Gastrocnemius medialis (tissue), 4 donors: Measurements from ENCODE around the gene CYP20A1. TPM values are rescaled to one million over a fixed set of nuclear protein-coding genes. Genes with fewer than 3 reads are reported as not detected.

ENCODE experiments used
- ATAC-seq, 2 donors: fragments of 150-250 bp; one replicate each; pipeline ENCODE4 v1.9.1; 2016
- DNase-seq, 2 donors: peaks; one replicate each; pipeline ENCODE4 v3.0.0-alpha.2; 2019
- H3K27ac ChIP-seq, 4 donors: fragments of 200-600 bp; sonication (generic); 1 replicate in 1 of 4; 2 replicates in 3 of 4; pipeline ENCODE4 v1.5.1; 2016 to 2018; ENCODE audit warnings: mild to moderate bottlenecking in 2 of 4, moderate library complexity in 1 of 4
- H3K27me3 ChIP-seq, 3 donors: fragments of 200-600 bp; sonication (generic) in 2 of 3; 1 replicate in 1 of 3; 2 replicates in 2 of 3; pipeline versions ENCODE4 v1.5.1 to v1.6.0; 2016 to 2019; ENCODE audit warnings: mild to moderate bottlenecking in 1 of 3, moderate library complexity in 1 of 3
- H3K36me3 ChIP-seq, 2 donors: fragments of 200-600 bp; sonication (generic) in 1 of 2; one replicate each; pipeline ENCODE4 v1.5.1; 2017 to 2018
- H3K4me1 ChIP-seq, 2 donors: fragments of 200-600 bp; sonication (generic) in 1 of 2; one replicate each; pipeline ENCODE4 v1.5.1; 2016 to 2017; ENCODE audit warnings: mild to moderate bottlenecking in 2 of 2
- H3K4me3 ChIP-seq, 4 donors: fragments of 200-600 bp; sonication (generic) in 3 of 4; 1 replicate in 1 of 4; 2 replicates in 3 of 4; pipeline ENCODE4 v1.5.1; 2016 to 2019; ENCODE audit warnings: mild to moderate bottlenecking in 2 of 4
- H3K9me3 ChIP-seq, 3 donors: fragments of 200-600 bp; sonication (generic) in 2 of 3; 1 replicate in 1 of 3; 2 replicates in 2 of 3; pipeline ENCODE4 v1.5.1; 2016 to 2019
- POLR2A ChIP-seq, 2 donors: fragments of 450-650 bp; IDR thresholded peaks; one replicate each; pipeline ENCODE4 v1.6.1; 2017; ENCODE audit warnings: antibody characterized with exemption in 2 of 2, mild to moderate bottlenecking in 2 of 2, moderate library complexity in 2 of 2
- in situ Hi-C, 4 donors: fragments of 200-750 bp; cut with MboI; loops; one replicate each; pipeline versions ENCODE4 v1.15.0 to v1.8.0; 2017; ENCODE audit warnings: low sequenced_read_pairs in 4 of 4
- intact Hi-C: fragments of 100-400 bp; cut with DNase I; formaldehyde crosslinking; loops from one replicate; pipeline ENCODE4 v1.15.1; 2023; ENCODE audit warnings: low total_unique reads
- total RNA-seq, 4 donors: library from RNA; depleted of rRNA; stranded (reverse); fragments of >200 nt; gene quantifications; one replicate each; pipeline versions ENCODE4 v1.1.0 to v1.2.3, GENCODE V29; 2016
- TF ChIP-seq, protein P1 (sequence below), 5 experiments: fragments of 450-650 bp in 3 of 5; fragments of 200-600 bp in 2 of 5; sonication (generic) in 2 of 5; IDR thresholded peaks in 4 of 5; conservative IDR thresholded peaks in 1 of 5; 1 replicate in 4 of 5; 2 replicates in 1 of 5; pipeline ENCODE4 v1.5.1; 2016 to 2019; ENCODE audit warnings: antibody characterized with exemption in 5 of 5, mild to moderate bottlenecking in 3 of 5, moderate library complexity in 3 of 5

CYP20A1 gene
- total RNA-seq, 4 donors from 2014 or later: 12.4 to 24.4 (median 17.7) TPM

DNA sequence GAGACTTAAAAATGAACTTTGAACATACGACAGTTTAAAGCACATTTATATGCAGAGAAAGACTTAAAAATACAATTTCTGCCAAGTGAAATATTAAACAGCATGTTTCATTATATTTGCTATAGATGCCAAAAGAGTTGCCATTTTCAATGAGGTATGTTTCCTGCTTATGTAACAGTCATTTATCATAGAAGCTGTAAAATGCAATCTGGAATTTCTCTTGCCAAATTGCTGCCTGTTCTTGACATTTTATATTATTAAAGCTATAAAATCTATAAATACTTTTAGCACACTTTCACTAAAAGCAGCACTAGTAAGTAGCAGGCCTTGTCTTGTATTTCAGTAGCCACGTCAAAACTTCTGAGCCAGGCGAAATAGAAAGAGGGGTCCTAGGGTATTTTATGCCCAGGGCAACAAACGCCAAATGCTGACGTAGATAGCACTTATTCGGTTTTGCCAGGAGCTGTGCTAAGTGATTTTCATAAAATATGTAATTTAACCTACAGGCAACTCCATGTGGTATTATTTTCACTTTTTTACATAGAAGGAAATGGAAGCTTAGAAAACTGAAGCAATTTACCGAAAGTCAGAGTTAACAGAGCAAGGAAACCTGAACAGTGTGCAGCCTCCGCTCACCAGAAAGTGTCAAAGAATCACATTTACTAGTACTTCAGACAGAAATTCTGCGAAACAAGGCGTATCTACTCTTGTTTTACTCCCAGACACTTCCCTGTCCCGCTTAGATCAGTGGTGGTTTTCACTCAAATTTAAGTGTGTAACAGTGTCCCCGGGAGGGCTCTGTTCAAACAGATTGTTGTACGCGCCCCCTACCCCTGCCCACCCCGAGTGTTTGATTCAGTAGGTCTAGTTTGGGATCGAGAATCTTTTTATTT lies 1.2 kb upstream of the CYP20A1 start:
- peaks cover 12 to 16% of the 10 kb centered on the region in 2 donors for H3K4me1 ChIP-seq
- H3K4me3 ChIP-seq: peak overlapping the region; percentile 79 to 97 (median 81)
- in situ Hi-C loops: loop anchor here in 2 of 4 donors (25.0 kb wide), 1 partner anchor 575 kb away; no protein-coding TSS in a partner anchor
- no peaks in the 10 kb centered on the region for H3K36me3 ChIP-seq
- intact Hi-C loops: loop anchor here (1.0 to 10.0 kb wide), 5 partner anchors 91 to 603 kb away; partner anchors contain the start of genes ABI2, CARF, FAM117B and WDR12
- TF ChIP-seq, protein P1, sequence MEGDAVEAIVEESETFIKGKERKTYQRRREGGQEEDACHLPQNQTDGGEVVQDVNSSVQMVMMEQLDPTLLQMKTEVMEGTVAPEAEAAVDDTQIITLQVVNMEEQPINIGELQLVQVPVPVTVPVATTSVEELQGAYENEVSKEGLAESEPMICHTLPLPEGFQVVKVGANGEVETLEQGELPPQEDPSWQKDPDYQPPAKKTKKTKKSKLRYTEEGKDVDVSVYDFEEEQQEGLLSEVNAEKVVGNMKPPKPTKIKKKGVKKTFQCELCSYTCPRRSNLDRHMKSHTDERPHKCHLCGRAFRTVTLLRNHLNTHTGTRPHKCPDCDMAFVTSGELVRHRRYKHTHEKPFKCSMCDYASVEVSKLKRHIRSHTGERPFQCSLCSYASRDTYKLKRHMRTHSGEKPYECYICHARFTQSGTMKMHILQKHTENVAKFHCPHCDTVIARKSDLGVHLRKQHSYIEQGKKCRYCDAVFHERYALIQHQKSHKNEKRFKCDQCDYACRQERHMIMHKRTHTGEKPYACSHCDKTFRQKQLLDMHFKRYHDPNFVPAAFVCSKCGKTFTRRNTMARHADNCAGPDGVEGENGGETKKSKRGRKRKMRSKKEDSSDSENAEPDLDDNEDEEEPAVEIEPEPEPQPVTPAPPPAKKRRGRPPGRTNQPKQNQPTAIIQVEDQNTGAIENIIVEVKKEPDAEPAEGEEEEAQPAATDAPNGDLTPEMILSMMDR (IDR thresholded peaks at IDR 0.05 in 4 of 5, conservative IDR thresholded peaks at IDR 0.05 in 1 of 5): no peak
- TF ChIP-seq POLR2A (IDR thresholded peaks at IDR 0.05): no peak
- ATAC-seq (no peak), DNase-seq (no peak)
- no peaks in the 10 kb centered on the region for H3K9me3 ChIP-seq
- peak overlapping the region; percentile 92 to 99 (median 96) for H3K27ac ChIP-seq
- no peaks in the 10 kb centered on the region for H3K27me3 ChIP-seq

DNA sequence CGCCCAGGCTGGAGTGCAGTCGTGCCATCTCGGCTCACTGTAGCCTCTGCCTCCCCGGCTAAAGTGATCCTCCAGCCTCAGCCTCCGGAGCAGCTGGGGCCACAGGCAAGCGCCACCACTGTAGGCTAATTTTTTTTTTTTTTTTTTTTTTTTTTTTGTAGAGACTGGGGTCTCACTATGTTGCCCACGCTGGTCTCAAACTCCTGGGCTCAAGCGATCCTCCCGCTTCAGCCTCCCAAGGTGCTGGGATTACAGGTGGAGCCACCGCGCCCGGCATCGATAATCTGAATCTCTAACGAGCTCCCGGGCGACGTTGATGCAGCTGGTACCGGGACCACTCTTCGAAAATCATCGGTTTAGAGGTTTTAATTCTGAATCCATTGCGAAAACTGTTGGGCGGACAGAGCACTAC lies 520 bp upstream of the CYP20A1 start:
- in situ Hi-C loops: loop anchor here in 2 of 4 donors (25.0 kb wide), 1 partner anchor 574 kb away; no protein-coding TSS in a partner anchor
- peak in 1 of 2 donors; percentile 7 for ATAC-seq

DNA sequence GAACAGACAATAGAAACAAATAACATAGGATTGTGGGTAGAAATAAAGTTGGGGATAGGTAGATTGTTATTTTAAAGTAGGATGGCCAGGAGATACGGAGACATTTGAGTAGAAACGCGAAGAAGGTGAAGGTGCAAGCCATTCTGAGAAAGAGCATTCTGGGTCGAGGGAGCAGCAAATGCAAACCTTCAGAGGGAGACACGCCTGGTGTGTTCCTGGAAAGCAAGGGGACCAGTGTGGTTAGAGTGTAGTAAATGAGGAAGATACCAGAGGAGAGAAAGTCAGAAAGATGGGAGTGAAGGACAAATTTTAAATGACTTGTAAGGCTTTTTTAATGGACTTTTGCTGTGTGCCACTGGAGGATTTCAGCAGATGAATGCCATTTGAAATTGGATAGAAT lies 1.7 kb downstream of the CYP20A1 start:
- in situ Hi-C loops: loop anchor here in 3 of 4 donors (10.0 to 25.0 kb wide), 2 partner anchors 326 to 572 kb away; partner anchors contain the start of genes CARF (in 1 of the 3) and WDR12 (in 1 of the 3)
- no peak for ATAC-seq

More for the DNA sequence above, 520 bp upstream of the CYP20A1 start:
- Histone ChIP-seq H3K27me3 (no peaks in the 10 kb centered on the region), H3K9me3 (no peaks in the 10 kb centered on the region), H3K27ac (peak overlapping the region; percentile 92 to 99 (median 96)), H3K36me3 (no peaks in the 10 kb centered on the region), H3K4me3 (peak overlapping the region; percentile 79 to 97 (median 81)), H3K4me1 (peaks cover 12 to 16% of the 10 kb centered on the region in 2 donors)
- intact Hi-C loops: loop anchor here (1.0 to 10.0 kb wide), 5 partner anchors 90 to 603 kb away; partner anchors contain the start of genes ABI2, CARF, FAM117B and WDR12
- no peak for DNase-seq
- no peak for TF ChIP-seq POLR2A (IDR thresholded peaks at IDR 0.05)
- TF ChIP-seq, protein P1 (IDR thresholded peaks at IDR 0.05 in 4 of 5, conservative IDR thresholded peaks at IDR 0.05 in 1 of 5): no peak

DNA sequence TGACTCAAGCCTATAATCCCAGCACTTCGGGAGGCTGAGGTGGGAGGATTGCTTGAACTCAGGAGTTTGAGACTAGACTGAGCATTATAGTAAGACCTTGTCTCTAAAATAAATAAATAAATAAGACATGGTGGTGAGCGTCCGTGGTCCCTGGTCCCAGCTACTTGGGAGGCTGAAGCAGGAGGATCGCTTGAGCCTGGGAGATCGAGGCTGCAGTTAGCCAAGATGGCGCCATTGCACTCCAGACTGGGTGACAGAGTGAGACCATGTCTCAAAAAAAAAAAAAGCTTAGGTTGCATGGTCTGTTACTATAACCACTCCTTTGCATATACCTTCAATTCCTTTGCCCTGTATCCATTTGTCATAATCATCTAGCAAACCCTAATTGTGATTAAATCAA lies 3.7 kb downstream of the CYP20A1 start:
- Histone ChIP-seq H3K36me3 (peaks cover 0 to 29% of the 10 kb centered on the region in 2 donors), H3K4me3 (no peak overlapping the region), H3K27me3 (no peaks in the 10 kb centered on the region), H3K27ac (no peak overlapping the region), H3K4me1 (peaks cover 12 to 16% of the 10 kb centered on the region in 2 donors), H3K9me3 (no peaks in the 10 kb centered on the region)
- no peak for DNase-seq
- no peak for ATAC-seq
- in situ Hi-C loops (loop anchor here in 3 of 4 donors (10.0 to 25.0 kb wide), 2 partner anchors 328 to 570 kb away; partner anchors contain the start of genes CARF (in 1 of the 3) and WDR12 (in 1 of the 3)), intact Hi-C loops (no loop called here)
- TF ChIP-seq, protein P1 (IDR thresholded peaks at IDR 0.05 in 4 of 5, conservative IDR thresholded peaks at IDR 0.05 in 1 of 5): no peak
- TF ChIP-seq POLR2A (IDR thresholded peaks at IDR 0.05): no peak

More for the DNA sequence above, 1.7 kb downstream of the CYP20A1 start:
- intact Hi-C loops: no loop called here
- no peak for DNase-seq
- Histone ChIP-seq H3K27me3 (no peaks in the 10 kb centered on the region), H3K4me3 (peak overlapping the region in 1 of 4 donors; percentile 80), H3K36me3 (peaks cover 0 to 10% of the 10 kb centered on the region in 2 donors), H3K9me3 (no peaks in the 10 kb centered on the region), H3K4me1 (peaks cover 12 to 16% of the 10 kb centered on the region in 2 donors), H3K27ac (peak overlapping the region in 3 of 4 donors; percentile 92 to 97 (median 95))
- TF ChIP-seq POLR2A (IDR thresholded peaks at IDR 0.05): no peak
- TF ChIP-seq, protein P1 (IDR thresholded peaks at IDR 0.05 in 4 of 5, conservative IDR thresholded peaks at IDR 0.05 in 1 of 5): no peak
